Anterior cingulate cortex (tissue), 58 donors: ENCODE data around the gene SDK1.

Source experiments
- DNase-seq, 58 donors: peaks; one replicate each; lab custom pipeline; 2025; lab: John Stamatoyannopoulos, UW

The SDK1 gene

GRCh38 chr7:3844540-3845151 is 543.6 kb downstream of the SDK1 start:
- no peak for DNase-seq

DNA sequence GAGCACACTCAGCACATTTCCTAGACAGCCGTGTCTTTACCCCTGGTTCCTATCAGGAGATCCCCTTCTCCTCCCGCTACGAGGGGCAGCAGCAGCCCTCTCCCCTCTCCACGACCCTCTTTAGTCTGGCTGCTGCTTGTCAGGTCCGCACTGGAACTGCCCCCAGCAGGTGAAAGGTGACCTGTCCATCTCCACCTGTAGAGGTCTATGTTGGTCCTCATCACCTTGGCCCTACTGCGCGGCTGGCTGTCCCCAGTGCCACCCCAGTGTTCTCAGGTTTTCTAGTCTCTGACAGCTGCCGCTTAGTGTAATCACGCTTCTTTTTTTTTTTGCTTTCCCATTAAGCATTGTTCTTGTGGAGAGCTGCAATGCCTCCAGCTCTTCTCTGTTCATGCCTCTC is 545.7 kb downstream of the SDK1 start:
- no peak for DNase-seq

- no peak for DNase-seq
Measured at GRCh38 chr7:3847336-3847735, 546.3 kb downstream of the SDK1 start.

DNA sequence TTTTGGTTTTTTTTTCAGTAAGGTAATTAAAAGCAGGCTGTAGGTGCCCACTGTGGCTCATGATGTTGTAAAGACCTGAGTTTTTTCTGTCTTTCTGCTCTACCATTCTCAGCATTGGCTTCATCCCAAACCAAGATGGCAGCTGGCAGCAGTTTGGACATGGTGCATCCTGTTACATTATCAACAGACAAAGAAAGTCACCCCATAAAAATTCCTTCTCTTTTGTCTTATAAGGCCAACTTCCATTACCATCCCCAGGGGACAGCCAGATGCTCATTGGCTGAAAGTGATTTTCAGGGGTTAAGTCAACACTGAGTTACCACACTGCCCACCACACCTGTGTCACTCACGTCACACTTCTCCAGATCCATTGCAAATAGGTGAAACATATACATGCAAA is 558.4 kb downstream of the SDK1 start:
- DNase-seq = no peak

GRCh38 chr7:3860932-3861331 is 559.9 kb downstream of the SDK1 start:
- no peak for DNase-seq

DNA sequence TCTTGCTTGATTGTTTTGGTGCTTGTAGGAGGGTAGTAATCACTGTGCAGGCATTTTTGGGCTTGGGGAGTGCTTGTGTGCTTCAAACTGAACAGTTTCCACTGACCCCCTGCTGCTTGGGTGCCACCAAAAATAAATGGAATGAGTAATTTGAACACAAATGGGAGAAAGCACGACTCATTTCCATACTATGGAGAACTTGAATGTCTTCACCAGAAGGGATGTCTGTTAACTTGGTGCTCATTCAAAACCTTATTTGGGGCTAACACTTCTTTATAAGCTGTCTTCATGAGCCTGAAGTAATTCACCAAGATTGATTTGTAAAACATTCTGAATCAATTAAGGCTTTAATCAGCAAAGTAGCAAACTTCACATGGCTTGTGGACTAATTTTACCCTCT is 560.3 kb downstream of the SDK1 start:
- no peak for DNase-seq

GRCh38 chr7:3861941-3862340 is 560.9 kb downstream of the SDK1 start:
- no peak for DNase-seq

DNA sequence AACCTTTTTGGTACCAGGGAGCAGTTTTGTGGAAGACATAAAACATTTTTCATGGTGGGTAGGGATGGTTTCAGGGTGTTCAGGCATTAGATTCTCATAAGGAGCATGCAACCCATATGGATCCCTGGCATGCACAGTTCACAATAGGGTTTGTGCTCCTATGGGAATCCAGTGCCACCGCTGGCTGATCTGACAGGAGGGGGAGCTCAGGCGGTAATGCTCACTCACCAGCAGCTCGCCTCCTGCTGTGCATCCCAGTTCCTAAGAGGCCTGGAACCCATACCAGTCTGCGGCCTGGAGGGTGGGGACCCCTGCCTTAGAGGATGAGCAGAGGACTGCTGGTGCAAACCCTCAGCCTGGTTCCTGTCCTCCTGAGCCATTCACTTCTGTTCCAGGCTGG is 561.7 kb downstream of the SDK1 start:
- DNase-seq = no peak

GRCh38 chr7:3866277-3866676 is 565.2 kb downstream of the SDK1 start:
- DNase-seq = no peak

DNA sequence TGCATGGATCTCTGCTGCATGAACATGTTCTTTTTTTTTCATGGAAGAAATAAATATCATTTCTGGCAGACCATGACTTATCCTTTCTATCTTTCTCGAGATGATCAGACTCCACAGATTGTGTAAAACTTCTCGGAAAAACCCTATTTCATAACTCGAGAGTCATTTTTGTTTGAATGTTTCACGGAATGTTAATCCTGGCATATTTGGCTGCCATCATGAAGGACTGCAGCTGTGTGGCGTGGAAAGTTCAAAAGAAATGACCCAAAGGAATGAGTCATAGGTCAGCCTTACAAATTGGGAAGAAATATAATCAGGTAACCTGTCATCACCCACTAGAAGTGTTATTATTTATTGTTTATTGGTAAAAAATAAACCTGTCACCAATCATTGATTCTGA is 566.8 kb downstream of the SDK1 start:
- no peak for DNase-seq

DNA sequence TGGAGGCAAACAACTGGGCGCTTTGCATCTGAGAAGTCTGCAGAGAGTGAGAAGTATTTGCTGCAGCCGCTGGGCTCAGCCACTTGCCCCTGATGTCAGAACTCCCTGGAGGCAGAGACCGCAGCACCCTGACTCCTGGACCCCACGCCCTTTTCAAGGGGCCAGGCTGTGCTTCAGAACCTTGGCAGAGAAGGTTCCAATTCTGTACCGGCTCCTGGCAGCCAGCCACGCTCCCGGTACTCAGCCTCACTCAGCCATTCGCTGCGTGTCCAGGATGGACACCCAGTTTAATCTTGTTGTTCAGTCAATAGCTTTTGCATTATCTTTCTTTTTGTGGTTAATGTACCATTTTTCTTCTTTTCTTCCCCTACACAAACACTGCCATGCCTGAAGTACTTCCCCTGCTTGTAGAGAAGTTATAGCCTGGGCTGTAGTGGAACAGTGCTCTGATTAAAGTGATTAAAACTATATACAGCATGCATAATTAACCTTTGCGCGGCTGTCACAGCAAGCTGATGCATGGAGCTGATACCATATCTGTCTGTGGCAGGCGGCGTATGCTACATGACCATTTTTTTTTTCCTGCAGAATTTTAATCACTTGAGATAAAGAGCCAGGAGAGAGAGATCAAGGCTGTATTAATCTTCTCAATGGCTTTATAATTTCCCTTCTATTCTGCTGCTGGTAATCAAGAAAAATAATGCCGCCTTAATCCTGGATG is 578.5 kb downstream of the SDK1 start:
- DNase-seq = no peak

GRCh38 chr7:3880228-3880987 is 579.4 kb downstream of the SDK1 start:
- DNase-seq = no peak

GRCh38 chr7:3882782-3883181 is 581.7 kb downstream of the SDK1 start:
- no peak for DNase-seq

DNA sequence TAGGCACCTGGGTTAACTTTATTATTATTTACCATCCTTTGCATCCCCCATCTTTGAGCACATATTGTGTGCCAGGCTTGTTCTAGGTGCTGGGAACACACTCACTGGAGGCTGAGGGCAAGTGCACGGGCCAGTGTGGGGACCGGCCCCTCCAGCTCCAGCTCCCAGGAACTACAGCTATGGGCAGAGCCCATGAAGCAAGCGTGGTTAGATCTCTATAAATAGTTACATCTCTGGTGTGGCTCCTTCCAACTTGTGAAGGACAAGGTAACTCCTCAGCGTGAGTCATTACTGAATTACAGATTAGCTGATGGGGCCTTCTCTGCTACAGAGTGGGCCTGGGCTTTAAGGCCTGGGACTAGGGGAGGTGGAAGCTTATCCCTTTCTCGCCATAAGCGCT is 583.5 kb downstream of the SDK1 start:
- DNase-seq = no peak

DNA sequence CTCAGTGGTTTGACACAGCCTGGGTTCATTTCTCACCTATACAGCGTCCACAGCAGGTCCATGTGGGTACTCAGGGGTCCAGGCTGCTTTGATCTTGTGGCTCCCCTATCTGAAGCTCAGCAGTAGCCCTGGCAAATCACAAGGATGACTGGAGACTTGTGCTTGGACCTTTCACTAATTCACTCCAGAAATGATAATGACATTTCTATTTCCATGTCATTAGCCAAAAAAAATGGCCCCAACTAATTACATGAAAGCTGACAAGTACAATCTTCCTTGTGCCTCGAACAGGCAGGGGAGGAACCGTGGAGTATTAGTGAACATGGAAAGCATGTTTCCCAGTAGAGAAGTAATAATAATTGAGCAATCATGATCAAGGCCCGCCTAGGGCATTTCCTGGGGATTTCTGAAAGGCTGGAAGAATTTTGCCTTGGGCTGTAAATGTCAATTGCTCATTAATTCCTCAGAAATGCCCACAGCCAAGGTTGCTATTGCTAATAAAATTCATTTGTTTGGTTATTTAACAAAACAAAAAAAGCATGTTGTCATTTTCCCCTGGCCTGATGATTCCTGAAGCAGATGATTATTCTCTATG is 586.1 kb downstream of the SDK1 start:
- no peak for DNase-seq

- DNase-seq = no peak
Measured at GRCh38 chr7:3888096-3888495, 587.0 kb downstream of the SDK1 start.

DNA sequence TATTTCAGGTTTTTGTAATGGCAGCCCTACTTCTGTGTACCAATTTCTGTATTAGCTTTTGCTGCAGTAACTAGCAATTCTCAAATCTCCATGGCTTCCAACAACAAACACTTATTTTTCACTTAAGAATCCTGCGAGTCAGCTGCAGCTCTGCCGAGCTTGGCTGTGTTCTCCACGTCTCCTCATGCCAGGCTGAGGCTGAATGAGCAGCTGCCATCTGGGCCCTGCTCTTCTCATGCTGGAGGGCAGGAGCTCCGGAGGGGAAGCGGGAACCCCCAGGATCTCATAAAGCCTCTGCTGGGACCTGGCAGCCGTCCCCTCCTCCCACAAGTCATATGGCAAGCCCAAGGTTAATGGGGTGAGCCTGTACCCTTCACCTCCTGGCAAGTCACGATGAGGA is 591.1 kb downstream of the SDK1 start:
- peak in 13 of 58 donors; percentile 7 to 49 (median 18) for DNase-seq

DNA sequence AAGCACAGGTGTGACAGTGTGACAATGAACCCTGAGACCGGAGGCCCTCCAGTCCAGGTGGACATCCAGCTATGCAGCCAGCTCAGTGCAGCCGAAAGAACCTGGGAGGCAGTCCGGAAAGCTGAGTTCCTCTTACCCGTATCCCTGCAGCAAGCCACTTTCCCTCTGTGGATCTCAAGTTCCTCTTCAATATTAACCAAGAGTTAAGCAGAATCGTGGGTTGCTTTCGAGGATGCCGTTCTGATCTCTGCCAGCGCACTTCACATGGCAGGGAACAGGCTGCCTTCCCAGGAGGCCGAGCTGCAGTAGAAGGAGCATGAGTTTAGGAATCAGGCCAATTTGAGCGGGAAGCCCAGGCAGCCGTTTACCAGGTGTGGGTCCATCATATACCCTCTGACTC is 591.6 kb downstream of the SDK1 start:
- DNase-seq = peak in 1 of 58 donors; percentile 32

- DNase-seq = no peak
Measured at GRCh38 chr7:3893151-3893788, 592.2 kb downstream of the SDK1 start.

GRCh38 chr7:3893789-3894153 is 592.7 kb downstream of the SDK1 start:
- no peak for DNase-seq
